A549 (cell line): ENCODE measurements around the gene FCHSD1. TPM values are rescaled to one million over a fixed set of nuclear protein-coding genes. Genes with fewer than 3 reads are reported as not detected.

Experiments
- ATAC-seq, 2 experiments: fragments of 200-7000 bp in 1 of 2; fragments of >200 bp in 1 of 2; cut with Nextera tagmentation in 1 of 2; cut with Tn5 transposase in 1 of 2; 3 replicates each; pipeline versions ENCODE4 v1.8.0 to v1.9.1; 2018 to 2020; ENCODE audit warnings: mild to moderate bottlenecking in 1 of 2, moderate library complexity in 1 of 2
- CTCF ChIA-PET: fragments of 300-600 bp; sonication (Branson Sonifier 250); formaldehyde crosslinking; extraction: SDS; loops from one replicate; lab custom pipeline; 2021; ENCODE audit warnings: antibody characterized with exemption, inconsistent platforms; lab: Yijun Ruan, JAX
- POLR2A ChIA-PET: fragments of 350-600 bp; formaldehyde crosslinking; extraction: SDS; loops from one replicate; lab custom pipeline; 2021; ENCODE audit warnings: antibody characterized with exemption, inconsistent platforms; lab: Yijun Ruan, JAX
- DNase-seq, 2 experiments: peaks; one replicate each; pipeline versions ENCODE4 v3.0.0 to v3.0.0-alpha.2; 2011 to 2016; ENCODE audit warnings: low read depth in 1 of 2, low spot score in 1 of 2
- FAIRE-seq: peaks from 2 replicates; lab custom pipeline; 2011; peaks lifted over from hg19 to GRCh38; lab: Jason Lieb, UNC
- H3K27ac ChIP-seq, 2 experiments: fragments of >200 bp; sonication (Bioruptor Twin); formaldehyde crosslinking; 3 replicates each; pipeline ENCODE4 v1.5.1; 2016 to 2017
- H3K4me1 ChIP-seq: fragments of >200 bp; sonication (Bioruptor Twin); formaldehyde crosslinking; 3 replicates; pipeline ENCODE4 v1.6.1; 2016
- H3K4me2 ChIP-seq: fragments of >200 bp; sonication (Bioruptor Twin); formaldehyde crosslinking; 3 replicates; pipeline ENCODE4 v1.6.1; 2016
- H3K4me3 ChIP-seq: fragments of >200 bp; sonication (Bioruptor Twin); formaldehyde crosslinking; 3 replicates; pipeline ENCODE4 v1.5.1; 2016
- H3K9me3 ChIP-seq: fragments of >200 bp; sonication (Bioruptor Twin); formaldehyde crosslinking; 3 replicates; pipeline ENCODE4 v1.6.1; 2016
- HOXB13 ChIP-seq: fragments of 250-450 bp; sonication (Bioruptor Pico); IDR thresholded peaks from 2 replicates; pipeline ENCODE4 v1.5.0; 2020; ENCODE audit warnings: low read depth, mild to moderate bottlenecking, moderate library complexity
- HOXB5 ChIP-seq: fragments of 250-450 bp; sonication (Bioruptor Pico); IDR thresholded peaks from 2 replicates; pipeline ENCODE4 v1.5.0; 2020; ENCODE audit warnings: mild to moderate bottlenecking, moderate library complexity
- JUN ChIP-seq, 2 experiments: fragments of >200 bp; sonication (Bioruptor Twin); formaldehyde crosslinking; IDR thresholded peaks; 2 replicates in 1 of 2; 3 replicates in 1 of 2; pipeline ENCODE4 v1.6.1; 2016 to 2017
- PHF8 ChIP-seq: fragments of 200-600 bp; sonication (generic); IDR thresholded peaks from 2 replicates; pipeline ENCODE4 v1.6.1; 2016; ENCODE audit warnings: low read depth, mild to moderate bottlenecking, antibody characterized with exemption, moderate library complexity, borderline replicate concordance
- WGBS: methylation state at CpG from one replicate; pipeline ENCODE4 v1.1.6; 2017; ENCODE audit errors: missing lambda C conversion rate; 5-methylcytosine and 5-hydroxymethylcytosine counted together
- polyA plus RNA-seq, 4 experiments: library from polyadenylated mRNA; depleted of rRNA in 3 of 4; stranded (reverse); fragments of >200 nt; fragmentation: RNase III in 1 of 4; extraction: RNeasy Plus Mini Kit Qiagen cat#74134 plus additional on column Dnase treatment in 1 of 4; gene quantifications; 2 replicates in 3 of 4; 3 replicates in 1 of 4; pipeline ENCODE4 v1.2.3, GENCODE V29; 2011 to 2017

Gene FCHSD1
- polyA plus RNA-seq, 2 of the 4 experiments (the other 2 are of a cell fraction): 12.2 to 14.5 TPM

DNA sequence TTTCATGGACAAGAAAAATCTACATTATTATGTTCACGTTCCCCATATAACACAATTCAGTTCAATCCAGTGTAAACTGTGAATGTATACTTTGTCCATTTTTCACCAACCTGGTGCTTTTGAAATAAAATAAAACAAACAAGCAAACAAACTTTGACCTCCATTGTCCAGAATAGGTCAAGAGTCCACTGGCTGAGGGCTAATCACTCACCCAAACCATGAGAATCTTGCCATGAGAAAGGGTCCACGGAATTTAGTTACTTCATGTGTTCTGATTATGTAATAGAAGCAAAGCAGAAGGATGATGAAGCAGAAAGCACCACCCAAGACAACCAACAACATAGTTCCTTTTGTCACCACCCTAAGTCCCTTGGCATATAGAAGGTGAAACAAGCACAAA is 61.1 kb downstream of the FCHSD1 start:
- Histone ChIP-seq H3K4me2 (no peak overlapping the region), H3K4me3 (no peak overlapping the region), H3K4me1 (0 out of 3 replicates have a peak, but pooled peaks cover 6% of the 10 kb centered on the region), H3K27ac (no peak overlapping the region), H3K9me3 (no peaks in the 10 kb centered on the region)
- no peak for FAIRE-seq
- no peak for TF ChIP-seq HOXB5
- no peak for TF ChIP-seq PHF8
- TF ChIP-seq JUN (IDR thresholded peaks at IDR 0.05): no peak
- TF ChIP-seq HOXB13 (CRISPR knock-in tag): no peak
- POLR2A ChIA-PET: interaction anchor here (1.6 kb wide), 1 partner anchor 47 kb away, joined by 6 read pairs; the partner anchor contains the start of genes HDAC3 and RELL2
- CTCF ChIA-PET: interaction anchor here (1.2 to 6.4 kb wide), 4 partner anchors 8 to 194 kb away, joined by 3 to 303 read pairs (median 29); partner anchors contain the start of genes DIAPH1, HDAC3 and RELL2
- no peak for ATAC-seq
- no peak for DNase-seq
- WGBS: 64% methylated on average over 2 of the region's 2 CpGs

Other genes with a start within 250 kb of the FCHSD1 start
- 0.22 and 0.40 TPM in 2 replicates for gene PCDHGA9, start 248.6 kb downstream of the FCHSD1 start, polyA plus RNA-seq (2011; rRNA removed)
- gene PCDHGA9, start 248.6 kb downstream of the FCHSD1 start, polyA plus RNA-seq (2017; fragmentation: RNase III; extraction: RNeasy Plus Mini Kit Qiagen cat#74134 plus additional on column Dnase treatment): 0.01 to 0.09 TPM (median 0.03 TPM) in 3 replicates
- gene PCDHGB6, start 243.4 kb downstream of the FCHSD1 start, polyA plus RNA-seq (2011; rRNA removed): 0.21 and 0.30 TPM in 2 replicates
- gene PCDHGB6, start 243.4 kb downstream of the FCHSD1 start, polyA plus RNA-seq (2017; fragmentation: RNase III; extraction: RNeasy Plus Mini Kit Qiagen cat#74134 plus additional on column Dnase treatment): 0.08 to 0.09 TPM (median 0.09 TPM) in 3 replicates
- 0.04 and 0.08 TPM in 2 replicates for gene PCDHGA10, start 238.4 kb downstream of the FCHSD1 start, polyA plus RNA-seq (2011; rRNA removed)
- gene PCDHGA10, start 238.4 kb downstream of the FCHSD1 start, polyA plus RNA-seq (2017; fragmentation: RNase III; extraction: RNeasy Plus Mini Kit Qiagen cat#74134 plus additional on column Dnase treatment): 0.01 TPM in 1 of 3 replicates, not detected in the others
- gene PCDHGB7, start 233.7 kb downstream of the FCHSD1 start, polyA plus RNA-seq (2011; rRNA removed): 0.14 and 0.16 TPM in 2 replicates
- gene PCDHGB7, start 233.7 kb downstream of the FCHSD1 start, polyA plus RNA-seq (2017; fragmentation: RNase III; extraction: RNeasy Plus Mini Kit Qiagen cat#74134 plus additional on column Dnase treatment): 0.03 to 0.06 TPM (median 0.05 TPM) in 3 replicates
- 0.05 and 0.10 TPM in 2 replicates for gene PCDHGA11, start 230.4 kb downstream of the FCHSD1 start, polyA plus RNA-seq (2011; rRNA removed)
- 0.01 TPM in 1 of 3 replicates, not detected in the others for gene PCDHGA11, start 230.4 kb downstream of the FCHSD1 start, polyA plus RNA-seq (2017; fragmentation: RNase III; extraction: RNeasy Plus Mini Kit Qiagen cat#74134 plus additional on column Dnase treatment)
- 0.05 and 0.07 TPM in 2 replicates for gene PCDHGA12, start 220.9 kb downstream of the FCHSD1 start, polyA plus RNA-seq (2011; rRNA removed)
- gene PCDHGA12, start 220.9 kb downstream of the FCHSD1 start, polyA plus RNA-seq (2017; fragmentation: RNase III; extraction: RNeasy Plus Mini Kit Qiagen cat#74134 plus additional on column Dnase treatment): 0.03 TPM in 1 of 3 replicates, not detected in the others
- gene PCDHGC3, start 175.5 kb downstream of the FCHSD1 start, polyA plus RNA-seq (2011; rRNA removed): 1.6 and 1.9 TPM in 2 replicates
- 4.9 to 5.3 TPM (median 5.2 TPM) in 3 replicates for gene PCDHGC3, start 175.5 kb downstream of the FCHSD1 start, polyA plus RNA-seq (2017; fragmentation: RNase III; extraction: RNeasy Plus Mini Kit Qiagen cat#74134 plus additional on column Dnase treatment)
- 0.06 and 0.07 TPM in 2 replicates for gene PCDHGC4, start 166.4 kb downstream of the FCHSD1 start, polyA plus RNA-seq (2011; rRNA removed)
- 0.03 TPM in 1 of 3 replicates, not detected in the others for gene PCDHGC4, start 166.4 kb downstream of the FCHSD1 start, polyA plus RNA-seq (2017; fragmentation: RNase III; extraction: RNeasy Plus Mini Kit Qiagen cat#74134 plus additional on column Dnase treatment)
- 0.08 TPM in 1 of 2 replicates, not detected in the other for gene PCDHGC5, start 162.3 kb downstream of the FCHSD1 start, polyA plus RNA-seq (2011; rRNA removed)
- 0.03 TPM in 1 of 3 replicates, not detected in the others for gene PCDHGC5, start 162.3 kb downstream of the FCHSD1 start, polyA plus RNA-seq (2017; fragmentation: RNase III; extraction: RNeasy Plus Mini Kit Qiagen cat#74134 plus additional on column Dnase treatment)
- gene DIAPH1, start 32.4 kb downstream of the FCHSD1 start, polyA plus RNA-seq (2011; rRNA removed): 53.4 and 82.2 TPM in 2 replicates
- gene DIAPH1, start 32.4 kb downstream of the FCHSD1 start, polyA plus RNA-seq (2017; fragmentation: RNase III; extraction: RNeasy Plus Mini Kit Qiagen cat#74134 plus additional on column Dnase treatment): 57.4 to 59.8 TPM (median 59.4 TPM) in 3 replicates
- 67.3 and 80.0 TPM in 2 replicates for gene HDAC3, start 14.6 kb downstream of the FCHSD1 start, polyA plus RNA-seq (2011; rRNA removed)
- 51.1 to 56.9 TPM (median 51.7 TPM) in 3 replicates for gene HDAC3, start 14.6 kb downstream of the FCHSD1 start, polyA plus RNA-seq (2017; fragmentation: RNase III; extraction: RNeasy Plus Mini Kit Qiagen cat#74134 plus additional on column Dnase treatment)
- gene RELL2, start 14.4 kb downstream of the FCHSD1 start, polyA plus RNA-seq (2011; rRNA removed): 2.8 and 3.6 TPM in 2 replicates
- 5.0 to 6.5 TPM (median 6.5 TPM) in 3 replicates for gene RELL2, start 14.4 kb downstream of the FCHSD1 start, polyA plus RNA-seq (2017; fragmentation: RNase III; extraction: RNeasy Plus Mini Kit Qiagen cat#74134 plus additional on column Dnase treatment)
- 3.0 and 4.5 TPM in 2 replicates for gene ARAP3, start 30.8 kb upstream of the FCHSD1 start, polyA plus RNA-seq (2011; rRNA removed)
- 5.1 to 6.9 TPM (median 6.6 TPM) in 3 replicates for gene ARAP3, start 30.8 kb upstream of the FCHSD1 start, polyA plus RNA-seq (2017; fragmentation: RNase III; extraction: RNeasy Plus Mini Kit Qiagen cat#74134 plus additional on column Dnase treatment)
- gene PCDH1, start 227.0 kb upstream of the FCHSD1 start, polyA plus RNA-seq (2011; rRNA removed): 2.9 and 3.9 TPM in 2 replicates
- gene PCDH1, start 227.0 kb upstream of the FCHSD1 start, polyA plus RNA-seq (2017; fragmentation: RNase III; extraction: RNeasy Plus Mini Kit Qiagen cat#74134 plus additional on column Dnase treatment): 0.41 to 0.57 TPM (median 0.41 TPM) in 3 replicates